Natural killer cell (primary cell): Measurements from ENCODE around the gene WDR88. TPM values are rescaled to one million over a fixed set of nuclear protein-coding genes. Genes with fewer than 3 reads are reported as not detected.

ENCODE experiments used
- ATAC-seq, 3 donors: fragments of 150-1000 bp in 2 of 3; fragments of 200-7000 bp in 1 of 3; cut with Tn5 transposase; 1 replicate in 1 of 3; 2 replicates in 2 of 3; pipeline ENCODE4 v1.10.0; 2021; ENCODE audit warnings: mild to moderate bottlenecking in 2 of 3, moderate library complexity in 2 of 3
- DNase-seq, 2 donors: peaks; one replicate each; pipeline versions ENCODE4 v3.0.0 to v3.0.0-alpha.2; 2013 to 2021; ENCODE audit warnings: mixed read lengths in 1 of 2
- H3K27ac ChIP-seq: one replicate; pipeline ENCODE4 v1.5.1; 2013; ENCODE audit warnings: mild to moderate bottlenecking, low read length
- H3K27me3 ChIP-seq: one replicate; pipeline ENCODE4 v1.6.1; 2013; ENCODE audit warnings: low read length; ENCODE audit not compliant: control insufficient read depth, insufficient read depth
- H3K36me3 ChIP-seq: one replicate; pipeline ENCODE4 v1.6.1; 2013; ENCODE audit warnings: low read length; ENCODE audit not compliant: control insufficient read depth, insufficient read depth
- H3K4me1 ChIP-seq: one replicate; pipeline ENCODE4 v1.6.1; 2013; ENCODE audit warnings: low read length; ENCODE audit not compliant: control insufficient read depth, insufficient read depth
- H3K4me3 ChIP-seq: one replicate; pipeline ENCODE4 v1.5.1; 2013; ENCODE audit warnings: low read length
- H3K9me3 ChIP-seq: one replicate; pipeline ENCODE4 v1.6.1; 2013; ENCODE audit warnings: low read length; ENCODE audit not compliant: control insufficient read depth, insufficient read depth
- H3K27ac Mint-ChIP-seq, 2 donors: one replicate each; pipeline ENCODE4 v1.8.0; 2022; ENCODE audit warnings: mild to moderate bottlenecking in 2 of 2, mixed read lengths in 2 of 2, moderate library complexity in 1 of 2
- H3K27me3 Mint-ChIP-seq, 2 donors: one replicate each; pipeline ENCODE4 v1.8.0; 2022; ENCODE audit warnings: low read depth in 2 of 2, mixed read lengths in 2 of 2
- H3K36me3 Mint-ChIP-seq: one replicate; pipeline ENCODE4 v1.8.0; 2022; ENCODE audit warnings: mixed read lengths
- H3K4me1 Mint-ChIP-seq, 2 donors: one replicate each; pipeline ENCODE4 v1.8.0; 2022; ENCODE audit warnings: mixed read lengths in 2 of 2
- H3K4me3 Mint-ChIP-seq: one replicate; pipeline ENCODE4 v1.8.0; 2022; ENCODE audit warnings: mild to moderate bottlenecking, moderate library complexity, mixed read lengths
- H3K9me3 Mint-ChIP-seq, 2 donors: one replicate each; pipeline ENCODE4 v1.8.0; 2022; ENCODE audit warnings: mixed read lengths in 2 of 2
- WGBS: methylation state at CpG from one replicate; pipeline ENCODE4 v1.1.7; 2013; ENCODE audit warnings: missing lambda C conversion rate; ENCODE audit not compliant: insufficient coverage; 5-methylcytosine and 5-hydroxymethylcytosine counted together
- intact Hi-C: fragments of 100-400 bp; cut with micrococcal nuclease; formaldehyde crosslinking; loops from one replicate; pipeline ENCODE4 v1.14.2; 2022
- total RNA-seq, 4 donors: library from RNA; stranded (reverse); fragments of 120-200 nt in 1 of 4; gene quantifications; one replicate each; pipeline versions ENCODE4 v1.2.3 to v1.2.4, GENCODE V29; 2013 to 2022
- TF ChIP-seq, protein P1 (sequence below): fragments of 200-600 bp; IDR thresholded peaks from one replicate; pipeline ENCODE4 v1.8.0; 2022; ENCODE audit warnings: antibody characterized with exemption

The WDR88 gene
- total RNA-seq, 3 donors from 2014 or later (not counting 1 experiment from before 2014, with no cell fraction given) = not detected

DNA sequence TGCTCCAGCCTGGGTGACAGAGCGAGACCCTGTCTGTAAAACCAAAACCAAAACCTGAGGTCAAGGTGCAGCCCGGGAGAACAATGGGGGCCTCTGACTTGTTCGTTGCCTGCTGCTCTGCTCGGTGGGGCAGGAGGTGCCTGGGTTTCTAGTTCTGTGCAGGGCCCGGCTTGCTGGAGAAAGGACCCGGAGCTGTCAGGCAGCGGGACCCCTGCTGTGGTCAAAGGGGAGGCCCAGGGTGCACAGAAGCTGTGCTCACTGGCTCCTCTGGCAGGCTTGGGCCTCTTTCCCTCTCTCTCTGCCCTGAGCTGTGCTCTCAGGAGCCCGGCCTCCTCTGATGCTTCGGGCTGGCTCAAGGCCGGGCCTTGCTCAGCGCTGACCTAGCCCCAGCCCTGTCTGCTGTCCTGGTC is 65.7 kb downstream of the WDR88 start:
- H3K4me3 ChIP-seq = no peak overlapping the region
- peaks cover 9% of the 10 kb centered on the region for H3K27me3 ChIP-seq

DNA sequence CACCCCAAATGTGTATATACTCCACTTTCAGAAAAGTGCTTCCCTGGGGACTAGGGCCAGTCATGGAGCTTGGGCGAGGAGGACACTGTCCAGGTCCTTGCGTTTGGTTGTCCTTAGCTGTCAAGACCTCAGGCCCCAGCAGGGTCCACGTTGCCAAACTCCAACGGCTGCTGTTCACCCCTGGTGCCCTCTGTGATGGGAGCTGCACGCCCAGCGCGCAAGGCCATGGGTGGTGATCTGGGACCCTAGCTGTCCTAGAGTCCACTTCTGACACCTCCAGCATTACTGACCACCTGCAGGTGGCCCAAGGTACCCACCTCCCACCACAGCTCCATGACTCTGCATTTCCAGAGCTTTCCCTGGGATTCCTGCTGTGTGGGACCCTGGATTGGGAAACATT is 66.3 kb downstream of the WDR88 start:
- H3K27ac ChIP-seq = no peak overlapping the region
- DNase-seq (no peak), ATAC-seq (no peak)
- Mint-ChIP-seq H3K36me3 (no peaks in the 10 kb centered on the region), H3K4me3 (no peak overlapping the region), H3K27ac (no peak overlapping the region), H3K27me3 (peaks cover 11 to 13% of the 10 kb centered on the region in 2 donors), H3K9me3 (no peaks in the 10 kb centered on the region), H3K4me1 (no peaks in the 10 kb centered on the region)
- WGBS = 94% methylated on average over 7 of the region's 7 CpGs
- H3K4me3 ChIP-seq = no peak overlapping the region
- peaks cover 9% of the 10 kb centered on the region for H3K27me3 ChIP-seq
- no peaks in the 10 kb centered on the region for H3K9me3 ChIP-seq
- intact Hi-C loops = no loop called here
- no peaks in the 10 kb centered on the region for H3K4me1 ChIP-seq
- no peaks in the 10 kb centered on the region for H3K36me3 ChIP-seq
- TF ChIP-seq, protein P1, sequence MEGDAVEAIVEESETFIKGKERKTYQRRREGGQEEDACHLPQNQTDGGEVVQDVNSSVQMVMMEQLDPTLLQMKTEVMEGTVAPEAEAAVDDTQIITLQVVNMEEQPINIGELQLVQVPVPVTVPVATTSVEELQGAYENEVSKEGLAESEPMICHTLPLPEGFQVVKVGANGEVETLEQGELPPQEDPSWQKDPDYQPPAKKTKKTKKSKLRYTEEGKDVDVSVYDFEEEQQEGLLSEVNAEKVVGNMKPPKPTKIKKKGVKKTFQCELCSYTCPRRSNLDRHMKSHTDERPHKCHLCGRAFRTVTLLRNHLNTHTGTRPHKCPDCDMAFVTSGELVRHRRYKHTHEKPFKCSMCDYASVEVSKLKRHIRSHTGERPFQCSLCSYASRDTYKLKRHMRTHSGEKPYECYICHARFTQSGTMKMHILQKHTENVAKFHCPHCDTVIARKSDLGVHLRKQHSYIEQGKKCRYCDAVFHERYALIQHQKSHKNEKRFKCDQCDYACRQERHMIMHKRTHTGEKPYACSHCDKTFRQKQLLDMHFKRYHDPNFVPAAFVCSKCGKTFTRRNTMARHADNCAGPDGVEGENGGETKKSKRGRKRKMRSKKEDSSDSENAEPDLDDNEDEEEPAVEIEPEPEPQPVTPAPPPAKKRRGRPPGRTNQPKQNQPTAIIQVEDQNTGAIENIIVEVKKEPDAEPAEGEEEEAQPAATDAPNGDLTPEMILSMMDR = no peak

More for the DNA sequence above, 65.7 kb downstream of the WDR88 start:
- intact Hi-C loops = no loop called here
- TF ChIP-seq, protein P1 = no peak
- ATAC-seq (no peak), DNase-seq (no peak)
- no peaks in the 10 kb centered on the region for H3K4me1 ChIP-seq
- peaks cover 15 to 19% of the 10 kb centered on the region in 2 donors for H3K27me3 Mint-ChIP-seq
- no peaks in the 10 kb centered on the region for H3K36me3 Mint-ChIP-seq
- WGBS = 84% methylated on average over 11 of the region's 11 CpGs
- no peak overlapping the region for H3K27ac ChIP-seq
- no peaks in the 10 kb centered on the region for H3K4me1 Mint-ChIP-seq
- no peaks in the 10 kb centered on the region for H3K36me3 ChIP-seq
- no peak overlapping the region for H3K4me3 Mint-ChIP-seq
- H3K9me3 ChIP-seq = no peaks in the 10 kb centered on the region
- no peak overlapping the region for H3K27ac Mint-ChIP-seq
- H3K9me3 Mint-ChIP-seq = no peaks in the 10 kb centered on the region

DNA sequence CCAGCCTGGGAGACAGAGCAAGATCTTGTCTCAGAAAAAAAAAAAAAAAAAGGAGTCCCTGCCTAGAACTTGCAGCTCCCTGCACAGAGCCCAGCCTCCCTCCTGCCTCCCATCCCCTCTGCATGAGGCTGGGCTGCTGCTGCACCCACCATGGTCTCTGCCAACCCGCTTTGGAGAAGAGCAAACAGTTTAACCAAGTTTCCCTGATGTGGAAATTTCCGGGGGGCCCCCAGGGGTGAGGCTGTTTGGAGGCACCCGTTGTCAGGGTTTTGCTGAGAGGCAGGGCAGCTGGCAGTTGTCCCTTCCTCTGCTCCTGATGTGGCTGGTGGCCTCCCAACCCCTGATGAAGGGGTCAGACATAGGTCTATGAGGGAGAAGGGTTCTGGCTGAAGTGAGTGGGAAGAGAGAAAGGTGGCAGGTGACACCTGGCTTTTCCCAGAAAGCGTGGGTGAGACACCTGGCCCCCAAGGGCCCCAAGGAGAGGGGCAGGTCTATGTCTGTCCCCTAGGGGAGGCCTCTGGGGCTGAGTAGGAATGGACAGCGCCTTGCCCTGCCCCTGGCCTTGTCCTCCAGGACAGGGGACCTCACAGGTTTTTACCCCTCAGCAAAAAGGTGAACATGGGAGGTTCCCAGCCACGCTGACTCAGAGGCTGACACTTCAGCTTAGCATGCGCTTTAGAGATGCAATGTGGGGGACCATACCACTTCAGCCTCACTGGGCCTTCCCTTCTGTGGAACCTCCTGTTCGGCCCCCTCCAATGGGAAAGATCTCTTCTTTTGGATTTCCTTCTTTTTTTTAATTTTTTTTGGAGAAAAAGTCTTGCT is 67.7 kb downstream of the WDR88 start:
- H3K9me3 Mint-ChIP-seq = no peaks in the 10 kb centered on the region
- H3K27ac Mint-ChIP-seq = no peak overlapping the region
- no peak overlapping the region for H3K27ac ChIP-seq
- no peak overlapping the region for H3K4me3 Mint-ChIP-seq
- H3K36me3 Mint-ChIP-seq = no peaks in the 10 kb centered on the region
- TF ChIP-seq, protein P1 = no peak
- peaks cover 5 to 6% of the 10 kb centered on the region in 2 donors for H3K27me3 Mint-ChIP-seq
- H3K9me3 ChIP-seq = no peaks in the 10 kb centered on the region
- H3K36me3 ChIP-seq = no peaks in the 10 kb centered on the region
- no peaks in the 10 kb centered on the region for H3K4me1 Mint-ChIP-seq
- no peak for ATAC-seq
- DNase-seq = no peak
- 66% methylated on average over 8 of the region's 8 CpGs for WGBS
- intact Hi-C loops = no loop called here
- H3K4me3 ChIP-seq = no peak overlapping the region
- no peaks in the 10 kb centered on the region for H3K4me1 ChIP-seq
- H3K27me3 ChIP-seq = peaks cover 5% of the 10 kb centered on the region
